Neural progenitor cell (in vitro differentiated cells): Measurements from ENCODE around the gene CALN1. TPM values are rescaled to one million over a fixed set of nuclear protein-coding genes. Genes with fewer than 3 reads are reported as not detected.

Source experiments
- DNase-seq: peaks from one replicate; pipeline ENCODE4 v3.0.0-alpha.2; 2016; ENCODE audit warnings: low spot score
- H2AFZ ChIP-seq: fragments of 200-600 bp; sonication (generic); replicated peaks from 2 replicates; pipeline ENCODE4 v1.6.1; 2016; ENCODE audit warnings: antibody characterized with exemption
- H3F3A ChIP-seq: fragments of 200-600 bp; sonication (generic); 2 replicates; pipeline ENCODE4 v1.6.1; 2016; ENCODE audit warnings: antibody characterized with exemption, low read depth
- H3K27ac ChIP-seq: fragments of 200-600 bp; sonication (generic); 2 replicates; pipeline ENCODE4 v1.5.1; 2016; ENCODE audit warnings: mild to moderate bottlenecking
- H3K27me3 ChIP-seq: fragments of 200-600 bp; sonication (generic); 2 replicates; pipeline ENCODE4 v1.6.1; 2016; ENCODE audit warnings: mild to moderate bottlenecking, moderate library complexity
- H3K36me3 ChIP-seq: fragments of 200-600 bp; sonication (generic); 2 replicates; pipeline ENCODE4 v1.5.1; 2016
- H3K4me1 ChIP-seq: fragments of 200-600 bp; sonication (generic); 2 replicates; pipeline ENCODE4 v1.6.1; 2016; ENCODE audit warnings: mixed run types
- H3K4me2 ChIP-seq: fragments of 200-600 bp; sonication (generic); 2 replicates; pipeline ENCODE4 v1.6.1; 2016
- H3K4me3 ChIP-seq: fragments of 200-600 bp; sonication (generic); 2 replicates; pipeline ENCODE4 v1.5.1; 2016
- H3K79me2 ChIP-seq: fragments of 200-600 bp; sonication (generic); 2 replicates; pipeline ENCODE4 v1.6.1; 2016; ENCODE audit warnings: low read depth
- H3K9ac ChIP-seq: fragments of 200-600 bp; sonication (generic); 2 replicates; pipeline ENCODE4 v1.6.1; 2016
- H3K9me3 ChIP-seq: fragments of 200-600 bp; sonication (generic); 2 replicates; pipeline ENCODE4 v1.5.1; 2016; ENCODE audit warnings: low read depth
- H4K20me1 ChIP-seq: fragments of 200-600 bp; sonication (generic); 2 replicates; pipeline ENCODE4 v1.6.1; 2016; ENCODE audit warnings: low read depth
- H3K27ac Mint-ChIP-seq: 3 replicates; pipeline ENCODE4 v1.8.0; 2021; ENCODE audit warnings: mixed read lengths
- H3K27me3 Mint-ChIP-seq: 2 replicates; pipeline ENCODE4 v1.8.0; 2022; ENCODE audit warnings: low read depth, mild to moderate bottlenecking, inconsistent platforms, moderate library complexity, mixed read lengths; ENCODE audit not compliant: insufficient read depth
- H3K36me3 Mint-ChIP-seq: 3 replicates; pipeline ENCODE4 v1.8.0; 2021; ENCODE audit warnings: mixed read lengths
- H3K4me1 Mint-ChIP-seq: 3 replicates; pipeline ENCODE4 v1.8.0; 2021; ENCODE audit warnings: mixed read lengths
- H3K4me3 Mint-ChIP-seq: 3 replicates; pipeline ENCODE4 v1.8.0; 2021; ENCODE audit warnings: mild to moderate bottlenecking, moderate library complexity, mixed read lengths
- H3K9me3 Mint-ChIP-seq: 3 replicates; pipeline ENCODE4 v1.8.0; 2020; ENCODE audit warnings: mixed read lengths
- EZH2 ChIP-seq: fragments of 200-600 bp; sonication (generic); IDR thresholded peaks from 2 replicates; pipeline ENCODE4 v1.6.1; 2017; ENCODE audit warnings: antibody characterized with exemption, mild to moderate bottlenecking, moderate library complexity
- EZH2phosphoT487 ChIP-seq: fragments of 200-600 bp; sonication (generic); IDR thresholded peaks from 2 replicates; pipeline ENCODE4 v1.6.1; 2017; ENCODE audit warnings: antibody characterized with exemption
- total RNA-seq: library from RNA; depleted of rRNA; stranded (reverse); fragments of >200 nt; gene quantifications from 2 replicates; pipeline ENCODE4 v1.2.3, GENCODE V29; 2015; ENCODE audit warnings: low replicate concordance
- TF ChIP-seq, protein P1 (sequence below): fragments of 200-600 bp; sonication (generic); IDR thresholded peaks from 2 replicates; pipeline ENCODE4 v1.5.1; 2017; ENCODE audit warnings: antibody characterized with exemption, mild to moderate bottlenecking

Gene CALN1
- total RNA-seq, 1 donor from 2014 or later = 3.1 TPM

DNA sequence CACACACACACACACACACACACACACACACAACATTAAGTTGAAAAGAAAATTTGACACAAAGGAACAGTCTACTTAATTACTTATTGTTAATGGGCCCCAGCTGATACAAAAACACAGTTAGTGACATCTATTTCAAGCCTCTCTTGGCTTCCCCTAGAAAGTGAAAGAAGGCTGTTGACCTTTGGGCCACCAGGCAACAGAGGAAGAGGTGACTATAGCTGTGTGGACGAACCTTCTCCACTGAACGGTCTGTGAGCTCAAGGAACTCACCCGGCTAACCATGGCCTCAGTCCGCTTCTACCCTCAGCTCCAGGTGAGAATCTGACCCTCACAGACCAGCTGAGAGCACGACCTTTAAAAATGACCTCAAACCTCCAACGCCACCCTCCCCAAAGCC is 32.9 kb upstream of the CALN1 start:
- Histone ChIP-seq H3K27me3 (peaks cover 5% of the 10 kb centered on the region), H3K4me1 (peaks cover 22% of the 10 kb centered on the region), H3K36me3 (no peaks in the 10 kb centered on the region), H3F3A (no peaks in the 10 kb centered on the region), H3K9me3 (no peaks in the 10 kb centered on the region), H3K9ac (no peak overlapping the region), H3K4me3 (no peak overlapping the region), H3K79me2 (no peaks in the 10 kb centered on the region), H2AFZ (no peak overlapping the region), H3K4me2 (no peak overlapping the region), H4K20me1 (no peaks in the 10 kb centered on the region), H3K27ac (no peak overlapping the region)
- no peaks in the 10 kb centered on the region for H3K36me3 Mint-ChIP-seq
- no peak overlapping the region for H3K27ac Mint-ChIP-seq
- no peaks in the 10 kb centered on the region for H3K9me3 Mint-ChIP-seq
- TF ChIP-seq, protein P1, sequence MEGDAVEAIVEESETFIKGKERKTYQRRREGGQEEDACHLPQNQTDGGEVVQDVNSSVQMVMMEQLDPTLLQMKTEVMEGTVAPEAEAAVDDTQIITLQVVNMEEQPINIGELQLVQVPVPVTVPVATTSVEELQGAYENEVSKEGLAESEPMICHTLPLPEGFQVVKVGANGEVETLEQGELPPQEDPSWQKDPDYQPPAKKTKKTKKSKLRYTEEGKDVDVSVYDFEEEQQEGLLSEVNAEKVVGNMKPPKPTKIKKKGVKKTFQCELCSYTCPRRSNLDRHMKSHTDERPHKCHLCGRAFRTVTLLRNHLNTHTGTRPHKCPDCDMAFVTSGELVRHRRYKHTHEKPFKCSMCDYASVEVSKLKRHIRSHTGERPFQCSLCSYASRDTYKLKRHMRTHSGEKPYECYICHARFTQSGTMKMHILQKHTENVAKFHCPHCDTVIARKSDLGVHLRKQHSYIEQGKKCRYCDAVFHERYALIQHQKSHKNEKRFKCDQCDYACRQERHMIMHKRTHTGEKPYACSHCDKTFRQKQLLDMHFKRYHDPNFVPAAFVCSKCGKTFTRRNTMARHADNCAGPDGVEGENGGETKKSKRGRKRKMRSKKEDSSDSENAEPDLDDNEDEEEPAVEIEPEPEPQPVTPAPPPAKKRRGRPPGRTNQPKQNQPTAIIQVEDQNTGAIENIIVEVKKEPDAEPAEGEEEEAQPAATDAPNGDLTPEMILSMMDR = no peak
- TF ChIP-seq EZH2 (no peak), EZH2phosphoT487 (no peak)
- H3K4me3 Mint-ChIP-seq = no peak overlapping the region
- H3K27me3 Mint-ChIP-seq = peaks cover 15% of the 10 kb centered on the region
- peaks cover 38% of the 10 kb centered on the region for H3K4me1 Mint-ChIP-seq
- DNase-seq = no peak

DNA sequence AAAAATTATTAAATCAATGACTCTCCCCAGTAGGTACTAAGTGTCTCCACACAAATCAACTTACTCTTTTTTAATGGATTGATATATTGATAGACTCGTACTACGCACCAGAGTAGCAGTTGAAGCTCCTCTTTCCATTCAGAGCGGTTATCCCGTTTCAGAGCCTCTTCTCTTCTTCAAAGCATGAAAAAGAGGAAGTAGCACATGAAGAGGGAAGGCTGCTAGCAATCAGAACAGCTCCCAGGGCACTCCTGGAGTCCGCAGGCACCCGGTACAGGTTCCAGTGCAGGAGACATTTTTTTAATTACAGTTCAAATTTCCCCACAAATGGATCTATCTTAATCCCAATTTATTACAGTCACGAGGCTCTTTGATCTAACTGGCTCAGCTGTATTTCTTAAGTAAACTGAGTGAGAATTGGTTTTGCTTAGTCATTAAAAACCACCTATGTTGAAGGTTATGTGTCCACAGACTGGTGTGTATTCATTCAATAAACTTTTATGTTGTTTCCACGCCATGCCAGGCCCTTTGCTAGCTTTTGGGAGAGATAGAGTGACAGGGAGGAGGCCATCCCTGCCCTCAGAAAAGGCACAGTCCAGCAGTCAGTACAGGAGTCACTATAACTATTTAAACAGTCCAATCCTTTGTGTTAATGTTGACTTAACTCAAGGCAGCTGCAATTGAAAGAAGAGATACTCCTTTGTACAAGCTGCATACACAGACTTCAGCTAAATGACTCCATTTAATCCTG is 32.1 kb upstream of the CALN1 start:
- Histone ChIP-seq H3K36me3 (no peaks in the 10 kb centered on the region), H3K9me3 (no peaks in the 10 kb centered on the region), H4K20me1 (no peaks in the 10 kb centered on the region), H3K79me2 (no peaks in the 10 kb centered on the region), H3K27me3 (peaks cover 5% of the 10 kb centered on the region), H3K27ac (no peak overlapping the region), H3F3A (no peaks in the 10 kb centered on the region), H2AFZ (no peak overlapping the region), H3K4me3 (no peak overlapping the region), H3K4me2 (no peak overlapping the region), H3K4me1 (peaks cover 22% of the 10 kb centered on the region), H3K9ac (no peak overlapping the region)
- DNase-seq = no peak
- no peaks in the 10 kb centered on the region for H3K36me3 Mint-ChIP-seq
- no peak overlapping the region for H3K27ac Mint-ChIP-seq
- peaks cover 13% of the 10 kb centered on the region for H3K27me3 Mint-ChIP-seq
- no peak overlapping the region for H3K4me3 Mint-ChIP-seq
- H3K9me3 Mint-ChIP-seq = no peaks in the 10 kb centered on the region
- TF ChIP-seq, protein P1 = no peak
- H3K4me1 Mint-ChIP-seq = peaks cover 38% of the 10 kb centered on the region

- H3K27ac ChIP-seq = no peak overlapping the region
- H3K9me3 Mint-ChIP-seq = no peaks in the 10 kb centered on the region
- DNase-seq = no peak
- no peaks in the 10 kb centered on the region for H3K79me2 ChIP-seq
- H3F3A ChIP-seq = no peaks in the 10 kb centered on the region
- H3K9ac ChIP-seq = no peak overlapping the region
- no peak overlapping the region for H3K4me3 Mint-ChIP-seq
- peaks cover 5% of the 10 kb centered on the region for H3K27me3 ChIP-seq
- TF ChIP-seq EZH2 (no peak), EZH2phosphoT487 (no peak)
- TF ChIP-seq, protein P1 = no peak
- H3K4me1 Mint-ChIP-seq = peaks cover 33% of the 10 kb centered on the region
- no peak overlapping the region for H3K27ac Mint-ChIP-seq
- H3K4me2 ChIP-seq = no peak overlapping the region
- H3K9me3 ChIP-seq = no peaks in the 10 kb centered on the region
- no peaks in the 10 kb centered on the region for H3K36me3 ChIP-seq
- H2AFZ ChIP-seq = no peak overlapping the region
- peaks cover 15% of the 10 kb centered on the region for H3K27me3 Mint-ChIP-seq
- H3K4me1 ChIP-seq = peaks cover 17% of the 10 kb centered on the region
- no peaks in the 10 kb centered on the region for H4K20me1 ChIP-seq
- no peaks in the 10 kb centered on the region for H3K36me3 Mint-ChIP-seq
- H3K4me3 ChIP-seq = no peak overlapping the region
Measured at GRCh38 chr7:72441791-72442190, 29.7 kb upstream of the CALN1 start.
